Measurements from ENCODE around the gene B4GALNT4.

B4GALNT4 gene

DNA sequence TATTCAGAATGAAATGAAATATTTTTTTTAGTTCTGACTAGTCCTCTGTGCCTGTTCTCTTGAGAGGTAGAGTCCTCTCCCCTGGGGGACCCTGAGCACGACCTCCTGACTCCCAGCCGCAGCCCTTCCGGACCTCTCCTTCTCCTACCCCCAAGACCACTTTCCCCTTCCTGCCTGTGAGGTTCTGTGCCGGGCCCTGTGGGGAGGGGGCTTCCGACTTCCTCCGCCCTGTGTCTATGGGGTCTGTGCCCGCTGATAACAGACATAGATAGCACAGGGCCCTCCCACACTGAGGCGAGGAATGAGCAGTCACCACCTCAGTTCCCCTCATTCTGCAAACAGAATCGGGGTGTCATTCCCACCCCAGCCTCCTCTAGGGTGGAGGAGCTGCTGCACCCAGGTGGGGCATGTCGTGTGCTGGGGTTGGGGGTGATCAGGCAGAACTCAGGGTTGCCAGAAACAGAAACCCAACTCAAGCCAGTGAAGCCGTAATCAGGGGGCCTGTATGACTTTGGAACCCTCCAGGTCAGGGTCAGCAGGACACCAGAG lies 12.9 kb downstream of the B4GALNT4 start:
- Histone ChIP-seq H2AFZ (ENCODE audit: low read depth) (no peak overlapping the region), H3K4me1 (ENCODE audit: low read depth, poor library complexity, severe bottlenecking) (no peaks in the 10 kb centered on the region), H4K20me1 (ENCODE audit: insufficient read depth) (no peaks in the 10 kb centered on the region), H3K9ac (no peak overlapping the region), H3K4me3 (IDR thresholded peaks at IDR 0.05; ENCODE audit: insufficient read depth, low read depth, low read length) (no peak overlapping the region), H3K27me3 (ENCODE audit: insufficient read depth, low read depth) (peaks cover 51% of the 10 kb centered on the region), H3K27ac (no peak overlapping the region), H3K4me2 (no peak overlapping the region), H3K79me2 (ENCODE audit: insufficient read depth, low read depth) (no peaks in the 10 kb centered on the region), H3K36me3 (ENCODE audit: insufficient read depth) (no peaks in the 10 kb centered on the region)
- no peak for TF ChIP-seq CTCF (conservative IDR thresholded peaks at IDR 0.05; ENCODE audit: low read depth, low read length)

DNA sequence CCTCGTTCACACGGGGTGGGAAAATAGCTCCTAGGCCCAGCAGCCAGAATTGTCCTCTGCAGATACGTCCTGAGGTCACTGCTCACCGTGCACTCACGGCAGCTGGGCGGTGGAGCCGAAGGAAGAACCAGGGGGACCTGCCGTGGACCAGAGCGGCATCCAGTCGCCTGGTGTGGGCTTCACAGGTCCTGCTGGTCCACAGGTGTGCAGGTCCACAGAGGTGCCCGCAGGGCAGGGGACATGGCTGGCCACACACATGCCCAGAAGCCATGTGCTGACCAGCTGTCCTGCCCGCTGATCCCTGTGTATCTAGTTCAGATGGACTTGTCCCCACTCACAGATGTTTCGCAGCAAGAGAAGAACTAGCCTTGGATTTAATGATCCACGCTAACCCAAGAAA lies 14.1 kb downstream of the B4GALNT4 start:
- no peak overlapping the region for H3K4me2 ChIP-seq
- H3K9ac ChIP-seq: no peak overlapping the region
- no peak overlapping the region for H3K4me3 ChIP-seq (IDR thresholded peaks at IDR 0.05; ENCODE audit: insufficient read depth, low read depth, low read length)

GRCh38 chr11:384511-384910 lies 15.2 kb downstream of the B4GALNT4 start:
- TF ChIP-seq CTCF (conservative IDR thresholded peaks at IDR 0.05; ENCODE audit: low read depth, low read length): no peak

More for the DNA sequence above, 14.1 kb downstream of the B4GALNT4 start:
- no peaks in the 10 kb centered on the region for H4K20me1 ChIP-seq (ENCODE audit: insufficient read depth)
- no peak overlapping the region for H3K27ac ChIP-seq
- H2AFZ ChIP-seq (ENCODE audit: low read depth): no peak overlapping the region
- H3K79me2 ChIP-seq (ENCODE audit: insufficient read depth, low read depth): no peaks in the 10 kb centered on the region
- H3K36me3 ChIP-seq (ENCODE audit: insufficient read depth): no peaks in the 10 kb centered on the region
- no peak for TF ChIP-seq CTCF (conservative IDR thresholded peaks at IDR 0.05; ENCODE audit: low read depth, low read length)
- H3K27me3 ChIP-seq (ENCODE audit: insufficient read depth, low read depth): peaks cover 64% of the 10 kb centered on the region
- no peaks in the 10 kb centered on the region for H3K4me1 ChIP-seq (ENCODE audit: low read depth, poor library complexity, severe bottlenecking)

DNA sequence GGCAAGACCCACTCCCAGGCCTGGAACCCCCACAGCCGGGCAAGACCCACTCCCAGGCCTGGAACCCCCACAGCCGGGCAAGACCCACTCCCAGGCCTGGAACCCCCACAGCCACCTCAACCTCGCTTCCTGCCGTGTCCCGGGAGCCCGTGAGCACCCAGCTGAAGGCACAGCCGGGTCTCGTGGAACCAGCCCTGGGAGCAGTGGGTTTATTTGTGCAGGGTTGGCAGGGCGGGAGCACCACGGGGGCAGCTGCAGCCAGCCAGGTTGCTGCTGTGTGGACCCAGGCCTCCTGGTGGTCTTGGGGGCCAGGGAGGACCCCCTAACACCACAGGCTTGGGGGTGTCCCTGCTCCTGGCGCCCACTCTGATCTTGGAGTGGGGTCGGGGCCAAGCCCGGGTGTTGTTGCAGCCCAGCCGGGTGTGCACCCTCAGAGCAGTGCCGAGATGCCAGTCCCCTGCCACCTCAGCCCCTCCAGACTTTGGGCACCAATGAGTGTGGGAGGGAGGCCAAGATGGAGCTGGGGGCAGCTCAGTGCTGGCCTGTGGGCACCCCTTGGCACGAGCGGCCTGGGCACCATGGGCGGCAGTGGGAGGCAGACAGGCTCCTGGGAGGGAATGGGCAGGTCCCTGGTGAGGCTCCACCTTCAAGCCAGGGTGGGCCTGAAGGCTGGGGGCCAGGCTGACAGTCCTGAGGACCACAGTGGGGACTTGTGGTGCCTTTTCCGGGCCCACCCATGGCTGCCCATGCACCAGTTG lies 16.5 kb downstream of the B4GALNT4 start:
- Histone ChIP-seq H3K79me2 (ENCODE audit: insufficient read depth, low read depth) (no peaks in the 10 kb centered on the region), H4K20me1 (ENCODE audit: insufficient read depth) (no peaks in the 10 kb centered on the region), H3K27me3 (ENCODE audit: insufficient read depth, low read depth) (peaks cover 77% of the 10 kb centered on the region), H3K4me2 (no peak overlapping the region), H2AFZ (ENCODE audit: low read depth) (no peak overlapping the region), H3K9ac (no peak overlapping the region), H3K4me1 (ENCODE audit: low read depth, poor library complexity, severe bottlenecking) (no peaks in the 10 kb centered on the region), H3K36me3 (ENCODE audit: insufficient read depth) (no peaks in the 10 kb centered on the region), H3K4me3 (IDR thresholded peaks at IDR 0.05; ENCODE audit: insufficient read depth, low read depth, low read length) (no peak overlapping the region), H3K27ac (no peak overlapping the region)
- no peak for TF ChIP-seq CTCF (conservative IDR thresholded peaks at IDR 0.05; ENCODE audit: low read depth, low read length)

More at GRCh38 chr11:384511-384910, 15.2 kb downstream of the B4GALNT4 start:
- no peaks in the 10 kb centered on the region for H3K4me1 ChIP-seq (ENCODE audit: low read depth, poor library complexity, severe bottlenecking)
- no peak overlapping the region for H3K4me3 ChIP-seq (IDR thresholded peaks at IDR 0.05; ENCODE audit: insufficient read depth, low read depth, low read length)
- H3K4me2 ChIP-seq: no peak overlapping the region
- no peak overlapping the region for H3K27ac ChIP-seq
- H4K20me1 ChIP-seq (ENCODE audit: insufficient read depth): no peaks in the 10 kb centered on the region
- peaks cover 70% of the 10 kb centered on the region for H3K27me3 ChIP-seq (ENCODE audit: insufficient read depth, low read depth)
- H3K79me2 ChIP-seq (ENCODE audit: insufficient read depth, low read depth): no peaks in the 10 kb centered on the region
- H3K9ac ChIP-seq: no peak overlapping the region
- H2AFZ ChIP-seq (ENCODE audit: low read depth): no peak overlapping the region
- H3K36me3 ChIP-seq (ENCODE audit: insufficient read depth): no peaks in the 10 kb centered on the region
